ENCODE results near the gene RCOR1. TPM values are rescaled to one million over a fixed set of nuclear protein-coding genes. Genes with fewer than 3 reads are reported as not detected.
A peak's percentile ranks its signal among the peaks of the same experiment; 100 is the strongest.

Gene RCOR1
- polyA plus RNA-seq, 1 donor: 24.2 TPM

- Histone ChIP-seq H3K36me3 (ENCODE audit: control insufficient read depth, insufficient read depth, low read length) (no peaks in the 10 kb centered on the region), H3K4me1 (ENCODE audit: control insufficient read depth, insufficient read depth, low read length) (no peaks in the 10 kb centered on the region), H3K27ac (ENCODE audit: low read length) (no peak overlapping the region), H3K4me3 (ENCODE audit: low read length) (no peak overlapping the region), H3K9me3 (ENCODE audit: control insufficient read depth, low read depth, low read length) (no peaks in the 10 kb centered on the region), H3K27me3 (ENCODE audit: control insufficient read depth, insufficient read depth, low read length) (no peaks in the 10 kb centered on the region)
- DNase-seq: peak in 1 of 2 donors; percentile 13
Measured at GRCh38 chr14:102655137-102655536, 62.7 kb downstream of the RCOR1 start.

GRCh38 chr14:102659797-102660196 lies 67.3 kb downstream of the RCOR1 start:
- no peak overlapping the region for H3K4me3 ChIP-seq (ENCODE audit: low read length)
- 100% methylated on average over 1 of the region's 4 CpGs for WGBS (ENCODE audit: insufficient coverage, low lambda C conversion rate)
- H3K36me3 ChIP-seq (ENCODE audit: control insufficient read depth, insufficient read depth, low read length): no peaks in the 10 kb centered on the region
- no peaks in the 10 kb centered on the region for H3K4me1 ChIP-seq (ENCODE audit: control insufficient read depth, insufficient read depth, low read length)
- no peak overlapping the region for H3K27ac ChIP-seq (ENCODE audit: low read length)
- DNase-seq: no peak
- H3K27me3 ChIP-seq (ENCODE audit: control insufficient read depth, insufficient read depth, low read length): no peaks in the 10 kb centered on the region
- H3K9me3 ChIP-seq (ENCODE audit: control insufficient read depth, low read depth, low read length): no peaks in the 10 kb centered on the region

- H3K27me3 ChIP-seq (ENCODE audit: control insufficient read depth, insufficient read depth, low read length): no peaks in the 10 kb centered on the region
- no peak for DNase-seq
- H3K27ac ChIP-seq (ENCODE audit: low read length): no peak overlapping the region
- no peaks in the 10 kb centered on the region for H3K36me3 ChIP-seq (ENCODE audit: control insufficient read depth, insufficient read depth, low read length)
- H3K4me3 ChIP-seq (ENCODE audit: low read length): no peak overlapping the region
- WGBS (ENCODE audit: insufficient coverage, low lambda C conversion rate): no CpG with 5 or more reads among the region's 4 CpGs
- H3K9me3 ChIP-seq (ENCODE audit: control insufficient read depth, low read depth, low read length): no peaks in the 10 kb centered on the region
- H3K4me1 ChIP-seq (ENCODE audit: control insufficient read depth, insufficient read depth, low read length): no peaks in the 10 kb centered on the region
Measured at GRCh38 chr14:102661614-102662013, 69.2 kb downstream of the RCOR1 start.

GRCh38 chr14:102662636-102663430 lies 70.4 kb downstream of the RCOR1 start:
- H3K27me3 ChIP-seq (ENCODE audit: control insufficient read depth, insufficient read depth, low read length): no peaks in the 10 kb centered on the region
- 80% methylated on average over 2 of the region's 7 CpGs for WGBS (ENCODE audit: insufficient coverage, low lambda C conversion rate)
- H3K27ac ChIP-seq (ENCODE audit: low read length): no peak overlapping the region
- no peaks in the 10 kb centered on the region for H3K36me3 ChIP-seq (ENCODE audit: control insufficient read depth, insufficient read depth, low read length)
- no peaks in the 10 kb centered on the region for H3K9me3 ChIP-seq (ENCODE audit: control insufficient read depth, low read depth, low read length)
- no peaks in the 10 kb centered on the region for H3K4me1 ChIP-seq (ENCODE audit: control insufficient read depth, insufficient read depth, low read length)
- H3K4me3 ChIP-seq (ENCODE audit: low read length): no peak overlapping the region
- no peak for DNase-seq

GRCh38 chr14:102663440-102663839 lies 71.0 kb downstream of the RCOR1 start:
- no peaks in the 10 kb centered on the region for H3K4me1 ChIP-seq (ENCODE audit: control insufficient read depth, insufficient read depth, low read length)
- DNase-seq: no peak
- 93% methylated on average over 3 of the region's 3 CpGs for WGBS (ENCODE audit: insufficient coverage, low lambda C conversion rate)
- H3K27me3 ChIP-seq (ENCODE audit: control insufficient read depth, insufficient read depth, low read length): no peaks in the 10 kb centered on the region
- H3K27ac ChIP-seq (ENCODE audit: low read length): no peak overlapping the region
- H3K4me3 ChIP-seq (ENCODE audit: low read length): no peak overlapping the region
- peaks cover 1% of the 10 kb centered on the region for H3K36me3 ChIP-seq (ENCODE audit: control insufficient read depth, insufficient read depth, low read length)
- H3K9me3 ChIP-seq (ENCODE audit: control insufficient read depth, low read depth, low read length): no peaks in the 10 kb centered on the region

- H3K4me1 ChIP-seq (ENCODE audit: control insufficient read depth, insufficient read depth, low read length): no peaks in the 10 kb centered on the region
Measured at GRCh38 chr14:102665621-102666020, 73.2 kb downstream of the RCOR1 start.

GRCh38 chr14:102666635-102667034 lies 74.2 kb downstream of the RCOR1 start:
- H3K4me1 ChIP-seq (ENCODE audit: control insufficient read depth, insufficient read depth, low read length): no peaks in the 10 kb centered on the region
- H3K9me3 ChIP-seq (ENCODE audit: control insufficient read depth, low read depth, low read length): no peaks in the 10 kb centered on the region
- no peak overlapping the region for H3K27ac ChIP-seq (ENCODE audit: low read length)
- no peak for DNase-seq
- no CpG with 5 or more reads among the region's 5 CpGs for WGBS (ENCODE audit: insufficient coverage, low lambda C conversion rate)
- no peaks in the 10 kb centered on the region for H3K27me3 ChIP-seq (ENCODE audit: control insufficient read depth, insufficient read depth, low read length)
- H3K4me3 ChIP-seq (ENCODE audit: low read length): no peak overlapping the region
- peaks cover 2% of the 10 kb centered on the region for H3K36me3 ChIP-seq (ENCODE audit: control insufficient read depth, insufficient read depth, low read length)

More at GRCh38 chr14:102665621-102666020, 73.2 kb downstream of the RCOR1 start:
- H3K9me3 ChIP-seq (ENCODE audit: control insufficient read depth, low read depth, low read length): no peaks in the 10 kb centered on the region
- H3K4me3 ChIP-seq (ENCODE audit: low read length): no peak overlapping the region
- peaks cover 2% of the 10 kb centered on the region for H3K36me3 ChIP-seq (ENCODE audit: control insufficient read depth, insufficient read depth, low read length)
- H3K27ac ChIP-seq (ENCODE audit: low read length): no peak overlapping the region
- no peaks in the 10 kb centered on the region for H3K27me3 ChIP-seq (ENCODE audit: control insufficient read depth, insufficient read depth, low read length)
- WGBS (ENCODE audit: insufficient coverage, low lambda C conversion rate): no CpG with 5 or more reads among the region's 2 CpGs
- no peak for DNase-seq

GRCh38 chr14:102667703-102668102 lies 75.3 kb downstream of the RCOR1 start:
- Histone ChIP-seq H3K4me3 (ENCODE audit: low read length) (no peak overlapping the region), H3K36me3 (ENCODE audit: control insufficient read depth, insufficient read depth, low read length) (peaks cover 2% of the 10 kb centered on the region), H3K27ac (ENCODE audit: low read length) (no peak overlapping the region), H3K9me3 (ENCODE audit: control insufficient read depth, low read depth, low read length) (no peaks in the 10 kb centered on the region), H3K4me1 (ENCODE audit: control insufficient read depth, insufficient read depth, low read length) (no peaks in the 10 kb centered on the region), H3K27me3 (ENCODE audit: control insufficient read depth, insufficient read depth, low read length) (no peaks in the 10 kb centered on the region)
- no peak for DNase-seq
- 89% methylated on average over 1 of the region's 2 CpGs for WGBS (ENCODE audit: insufficient coverage, low lambda C conversion rate)

- Histone ChIP-seq H3K9me3 (ENCODE audit: control insufficient read depth, low read depth, low read length) (no peaks in the 10 kb centered on the region), H3K4me1 (ENCODE audit: control insufficient read depth, insufficient read depth, low read length) (no peaks in the 10 kb centered on the region), H3K36me3 (ENCODE audit: control insufficient read depth, insufficient read depth, low read length) (peaks cover 2% of the 10 kb centered on the region), H3K27ac (ENCODE audit: low read length) (no peak overlapping the region), H3K27me3 (ENCODE audit: control insufficient read depth, insufficient read depth, low read length) (no peaks in the 10 kb centered on the region), H3K4me3 (ENCODE audit: low read length) (no peak overlapping the region)
- no peak for DNase-seq
- 93% methylated on average over 5 of the region's 9 CpGs for WGBS (ENCODE audit: insufficient coverage, low lambda C conversion rate)
Measured at GRCh38 chr14:102668291-102668873, 75.9 kb downstream of the RCOR1 start.

- no peaks in the 10 kb centered on the region for H3K4me1 ChIP-seq (ENCODE audit: control insufficient read depth, insufficient read depth, low read length)
- H3K4me3 ChIP-seq (ENCODE audit: low read length): no peak overlapping the region
- H3K27ac ChIP-seq (ENCODE audit: low read length): no peak overlapping the region
- no peak for DNase-seq
- H3K27me3 ChIP-seq (ENCODE audit: control insufficient read depth, insufficient read depth, low read length): no peaks in the 10 kb centered on the region
- peaks cover 2% of the 10 kb centered on the region for H3K36me3 ChIP-seq (ENCODE audit: control insufficient read depth, insufficient read depth, low read length)
- WGBS (ENCODE audit: insufficient coverage, low lambda C conversion rate): 100% methylated on average over 2 of the region's 3 CpGs
- no peaks in the 10 kb centered on the region for H3K9me3 ChIP-seq (ENCODE audit: control insufficient read depth, low read depth, low read length)
Measured at GRCh38 chr14:102671410-102671809, 79.0 kb downstream of the RCOR1 start.

All from large intestine (tissue), 3 donors.